ENCODE data around the gene NRIP1. TPM values are rescaled to one million over a fixed set of nuclear protein-coding genes. Genes with fewer than 3 reads are reported as not detected.

NRIP1 gene
- total RNA-seq, 1 experiment from 2014 or later, result 29.6 TPM

- intact Hi-C loops (cut with micrococcal nuclease), result no loop called here
- DNase-seq (ENCODE audit: low read depth, low spot score), result no peak
- no peaks in the 10 kb centered on the region for H4K20me1 ChIP-seq (ENCODE audit: insufficient read depth)
- H3K9me3 ChIP-seq (ENCODE audit: control insufficient read depth in 1 of 2, insufficient read depth in 1 of 2, low read depth in 1 of 2, low read length in 2 of 2), result no peaks in the 10 kb centered on the region
- no peak for ATAC-seq
- no peak overlapping the region for H2AFZ ChIP-seq (ENCODE audit: low read depth, low read length, poor library complexity, severe bottlenecking)
- 0 out of 4 replicates have a peak, but pooled peaks cover 0 to 3% of the 10 kb centered on the region in 2 experiments for H3K36me3 ChIP-seq (ENCODE audit: control insufficient read depth in 1 of 2, insufficient read depth in 2 of 2, low read length in 2 of 2)
- no TSS peak for BruUV-seq (replicated peaks)
- H3K9ac ChIP-seq (ENCODE audit: low read length), result no peak overlapping the region
- H3K79me2 ChIP-seq (ENCODE audit: insufficient read depth, low read length), result peaks cover 71% of the 10 kb centered on the region
- ChIA-PET POLR2A (no interaction called here), RAD21 (ENCODE audit: low non-redundant PET in 1 of 2, low total read pairs in 2 of 2, uncharacterized antibody in 2 of 2, unreplicated experiment in 2 of 2) (no interaction called here), CTCF (no interaction called here)
- no peak overlapping the region for H3K27ac ChIP-seq (ENCODE audit: low read depth, low read length)
- no peak overlapping the region for H3K4me2 ChIP-seq (ENCODE audit: low read length)
- TF ChIP-seq CTCF (IDR thresholded peaks at IDR 0.05 in 2 of 3, conservative IDR thresholded peaks at IDR 0.05 in 1 of 3; ENCODE audit: borderline replicate concordance in 1 of 3, insufficient read depth in 1 of 3, low read depth in 2 of 3, low read length in 2 of 3) (no peak), SP1 (IDR thresholded peaks at IDR 0.05; ENCODE audit: low read depth) (no peak), CEBPB (IDR thresholded peaks at IDR 0.05; ENCODE audit: low read depth) (no peak), POLR2A (IDR thresholded peaks at IDR 0.05; ENCODE audit: borderline replicate concordance, extremely low read depth, insufficient read depth, insufficient read length) (no peak), CBX3 (IDR thresholded peaks at IDR 0.05; ENCODE audit: low read depth) (no peak), FOSL1 (IDR thresholded peaks at IDR 0.05; ENCODE audit: low read depth) (no peak), EZH2 (IDR thresholded peaks at IDR 0.05) (no peak)
- no peaks in the 10 kb centered on the region for H3K4me1 ChIP-seq (ENCODE audit: control insufficient read depth in 1 of 2, insufficient read depth in 2 of 2, low read length in 2 of 2)
- no peak overlapping the region for H3K4me3 ChIP-seq (replicated peaks in 1 of 2; ENCODE audit: low read depth in 1 of 2, low read length in 2 of 2)
- H3K27me3 ChIP-seq (ENCODE audit: insufficient read depth, low read length), result no peaks in the 10 kb centered on the region
- H3K9me2 ChIP-seq (ENCODE audit: insufficient read depth), result no peaks in the 10 kb centered on the region
These were observed 54.2 kb downstream of the NRIP1 start for GRCh38 chr21:15010645-15011044.

- H3K9ac ChIP-seq (ENCODE audit: low read length), result no peak overlapping the region
- H2AFZ ChIP-seq (ENCODE audit: low read depth, low read length, poor library complexity, severe bottlenecking), result no peak overlapping the region
- no TSS peak for BruUV-seq (replicated peaks)
- no peak overlapping the region for H3K27ac ChIP-seq (ENCODE audit: low read depth, low read length)
- TF ChIP-seq ELF1 (IDR thresholded peaks at IDR 0.05; ENCODE audit: borderline replicate concordance, low read depth), result no peak
- no peak for TF ChIP-seq RAD21 (IDR thresholded peaks at IDR 0.05; ENCODE audit: low read depth)
- no peak for TF ChIP-seq ZFX (IDR thresholded peaks at IDR 0.05)
- no peak for TF ChIP-seq POLR2A (IDR thresholded peaks at IDR 0.05; ENCODE audit: borderline replicate concordance, extremely low read depth, insufficient read depth, insufficient read length)
- no peak for DNase-seq (ENCODE audit: low read depth, low spot score)
- ChIA-PET CTCF (no interaction called here), POLR2A (no interaction called here), RAD21 (ENCODE audit: low non-redundant PET in 1 of 2, low total read pairs in 2 of 2, uncharacterized antibody in 2 of 2, unreplicated experiment in 2 of 2) (no interaction called here)
- H3K4me3 ChIP-seq (replicated peaks in 1 of 2; ENCODE audit: low read depth in 1 of 2, low read length in 2 of 2), result no peak overlapping the region
- no peak overlapping the region for H3K4me2 ChIP-seq (ENCODE audit: low read length)
- intact Hi-C loops (cut with micrococcal nuclease), result no loop called here
- no peaks in the 10 kb centered on the region for H3K27me3 ChIP-seq (ENCODE audit: insufficient read depth, low read length)
- no peaks in the 10 kb centered on the region; a peak in 1 of 4 replicates for H3K4me1 ChIP-seq (ENCODE audit: control insufficient read depth in 1 of 2, insufficient read depth in 2 of 2, low read length in 2 of 2)
- 0 out of 4 replicates have a peak, but pooled peaks cover 0 to 3% of the 10 kb centered on the region in 2 experiments for H3K36me3 ChIP-seq (ENCODE audit: control insufficient read depth in 1 of 2, insufficient read depth in 2 of 2, low read length in 2 of 2)
- peaks cover 69% of the 10 kb centered on the region for H3K79me2 ChIP-seq (ENCODE audit: insufficient read depth, low read length)
- no peaks in the 10 kb centered on the region for H4K20me1 ChIP-seq (ENCODE audit: insufficient read depth)
- H3K9me3 ChIP-seq (ENCODE audit: control insufficient read depth in 1 of 2, insufficient read depth in 1 of 2, low read depth in 1 of 2, low read length in 2 of 2), result no peaks in the 10 kb centered on the region
- no peak for ATAC-seq
- H3K9me2 ChIP-seq (ENCODE audit: insufficient read depth), result no peaks in the 10 kb centered on the region
These were observed 54.9 kb downstream of the NRIP1 start for GRCh38 chr21:15009837-15010363.

Measured in HCT116 (cell line).